WTC11 (cell line): ENCODE results near the gene MRC2. TPM values are rescaled to one million over a fixed set of nuclear protein-coding genes. Genes with fewer than 3 reads are reported as not detected.

Experiments used
- ATAC-seq: fragments of 200-7000 bp; cut with Tn5 transposase; 2 replicates; pipeline ENCODE4 v1.10.0; 2021; ENCODE audit warnings: mild to moderate bottlenecking, moderate library complexity
- CTCF ChIA-PET: fragments of 300-600 bp; sonication (Branson Sonifier 250); formaldehyde crosslinking; loops from one replicate; lab custom pipeline; 2021; ENCODE audit warnings: antibody characterized with exemption; lab: Charles Lee
- POLR2A ChIA-PET: fragments of 350-600 bp; sonication (Branson Sonifier 250); formaldehyde crosslinking; loops from one replicate; lab custom pipeline; 2021; ENCODE audit warnings: antibody characterized with exemption; lab: Charles Lee
- DNase-seq: peaks from one replicate; pipeline ENCODE4 v3.0.0; 2021; ENCODE audit warnings: low spot score
- H3K27ac Mint-ChIP-seq: 2 replicates; pipeline ENCODE4 v1.8.0; 2021; ENCODE audit warnings: mixed read lengths
- H3K27me3 Mint-ChIP-seq: 2 replicates; pipeline ENCODE4 v1.8.0; 2021; ENCODE audit warnings: low read depth, mild to moderate bottlenecking, moderate library complexity, mixed read lengths
- H3K36me3 Mint-ChIP-seq: 2 replicates; pipeline ENCODE4 v1.8.0; 2021; ENCODE audit warnings: mixed read lengths
- H3K4me1 Mint-ChIP-seq: 2 replicates; pipeline ENCODE4 v1.8.0; 2022; ENCODE audit warnings: mixed read lengths
- H3K4me3 Mint-ChIP-seq: 2 replicates; pipeline ENCODE4 v1.8.0; 2021; ENCODE audit warnings: mild to moderate bottlenecking, moderate library complexity, mixed read lengths
- H3K9me3 Mint-ChIP-seq: 2 replicates; pipeline ENCODE4 v1.8.0; 2021; ENCODE audit warnings: mixed read lengths
- AFF4 ChIP-seq: sonication (generic); formaldehyde crosslinking; IDR thresholded peaks from 2 replicates; pipeline ENCODE4 v1.8.1; 2023; ENCODE audit warnings: mild to moderate bottlenecking, missing genetic modification reagents, borderline replicate concordance
- CREM ChIP-seq: sonication (generic); formaldehyde crosslinking; IDR thresholded peaks from 2 replicates; pipeline ENCODE4 v1.8.1; 2022; ENCODE audit warnings: mild to moderate bottlenecking, missing genetic modification reagents, moderate library complexity
- ESRRA ChIP-seq: sonication (generic); formaldehyde crosslinking; IDR thresholded peaks from 2 replicates; pipeline ENCODE4 v1.8.1; 2022; ENCODE audit warnings: mild to moderate bottlenecking, missing genetic modification reagents, borderline replicate concordance
- HMGA2 ChIP-seq: fragments of 250-450 bp; sonication (Bioruptor Pico); IDR thresholded peaks from 2 replicates; pipeline ENCODE4 v1.4.0; 2021; ENCODE audit warnings: mild to moderate bottlenecking, moderate library complexity
- MYBL2 ChIP-seq: sonication (generic); formaldehyde crosslinking; IDR thresholded peaks from 2 replicates; pipeline ENCODE4 v1.8.1; 2023; ENCODE audit warnings: mild to moderate bottlenecking, moderate library complexity, missing genetic modification reagents
- NR1H2 ChIP-seq: sonication (generic); formaldehyde crosslinking; IDR thresholded peaks from 2 replicates; pipeline ENCODE4 v1.9.0; 2021; ENCODE audit warnings: mild to moderate bottlenecking, moderate library complexity, missing genetic modification reagents
- SP1 ChIP-seq: sonication (generic); formaldehyde crosslinking; conservative IDR thresholded peaks from 2 replicates; pipeline ENCODE4 v1.8.1; 2022; ENCODE audit warnings: missing genetic modification reagents
- TCF7 ChIP-seq: sonication (generic); formaldehyde crosslinking; IDR thresholded peaks from 2 replicates; pipeline ENCODE4 v1.8.0; 2022; ENCODE audit warnings: mild to moderate bottlenecking, low read depth, missing genetic modification reagents, moderate library complexity
- USF1 ChIP-seq: sonication (generic); formaldehyde crosslinking; IDR thresholded peaks from 2 replicates; pipeline ENCODE4 v1.8.0; 2022; ENCODE audit warnings: mild to moderate bottlenecking, missing genetic modification reagents
- ZNF138 ChIP-seq: sonication (generic); formaldehyde crosslinking; conservative IDR thresholded peaks from 2 replicates; pipeline ENCODE4 v1.8.1; 2022; ENCODE audit warnings: mild to moderate bottlenecking, moderate library complexity, missing genetic modification reagents
- ZNF219 ChIP-seq: sonication (generic); formaldehyde crosslinking; IDR thresholded peaks from 2 replicates; pipeline ENCODE4 v1.8.0; 2023; ENCODE audit warnings: missing genetic modification reagents, mild to moderate bottlenecking, borderline replicate concordance
- ZNF232 ChIP-seq: sonication (generic); formaldehyde crosslinking; IDR thresholded peaks from 2 replicates; pipeline ENCODE4 v1.8.0; 2022; ENCODE audit warnings: mild to moderate bottlenecking, missing genetic modification reagents
- ZNF671 ChIP-seq: fragments of 250-450 bp; sonication (Bioruptor Pico); IDR thresholded peaks from 2 replicates; pipeline ENCODE4 v1.8.0; 2021; ENCODE audit warnings: mild to moderate bottlenecking
- ZSCAN18 ChIP-seq: fragments of 250-450 bp; sonication (Bioruptor Pico); IDR thresholded peaks from 2 replicates; pipeline ENCODE4 v2.1.2; 2022; ENCODE audit warnings: mild to moderate bottlenecking, moderate library complexity
- total RNA-seq: library from RNA; stranded (reverse); gene quantifications from 3 replicates; pipeline ENCODE4 v1.2.3, GENCODE V29; 2021
- TF ChIP-seq, protein P1 (sequence below): fragments of 250-450 bp; sonication (Bioruptor Pico); IDR thresholded peaks from 2 replicates; pipeline ENCODE4 v1.9.0; 2021; ENCODE audit warnings: mild to moderate bottlenecking, borderline replicate concordance
- TF ChIP-seq, protein P2 (sequence below): sonication (generic); formaldehyde crosslinking; IDR thresholded peaks from 2 replicates; pipeline ENCODE4 v1.8.1; 2023; ENCODE audit warnings: mild to moderate bottlenecking, moderate library complexity, missing genetic modification reagents
- TF ChIP-seq, protein P3 (sequence below): sonication (generic); formaldehyde crosslinking; IDR thresholded peaks from 2 replicates; pipeline ENCODE4 v1.8.1; 2022; ENCODE audit warnings: low read depth, mild to moderate bottlenecking, moderate library complexity, missing genetic modification reagents, borderline replicate concordance
- TF ChIP-seq, protein P4 (sequence below): fragments of 250-450 bp; sonication (Bioruptor Pico); conservative IDR thresholded peaks from 2 replicates; pipeline ENCODE4 v1.9.0; 2021; ENCODE audit warnings: mild to moderate bottlenecking

The MRC2 gene
- total RNA-seq, 1 experiment from 2014 or later, result 35.3 TPM

DNA sequence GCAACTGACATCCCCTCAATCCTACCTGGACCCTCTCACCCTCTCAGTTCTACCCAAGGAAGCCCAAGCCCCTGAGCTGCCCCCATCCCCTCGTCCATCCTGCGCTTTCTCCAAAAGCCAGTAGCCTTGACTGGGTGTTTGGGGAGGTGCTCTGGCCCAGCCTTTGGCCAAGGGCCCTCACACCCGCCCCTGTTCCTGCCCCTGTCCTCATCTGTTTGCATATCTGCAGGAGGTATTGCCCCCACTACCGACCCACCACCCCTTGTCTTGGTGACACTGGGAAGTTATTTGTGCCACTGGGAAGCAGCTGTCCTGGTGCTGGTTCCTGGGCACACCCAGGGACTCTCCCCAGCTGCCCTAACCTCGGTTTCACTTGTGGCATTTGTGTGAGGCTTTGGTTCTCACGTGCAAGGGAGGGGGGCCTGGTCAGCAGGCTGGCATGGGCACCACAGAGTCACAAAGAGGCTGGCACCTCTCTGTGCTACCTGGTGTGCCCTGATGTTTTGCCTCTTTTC, 75.3 kb downstream of the MRC2 start:
- ChIA-PET CTCF (interaction anchor here (0.7 to 1.5 kb wide), 3 partner anchors 37 to 263 kb away, joined by 3 to 5 read pairs (median 4); no protein-coding TSS in a partner anchor), POLR2A (no interaction called here)
- peaks cover 7% of the 10 kb centered on the region for H3K9me3 Mint-ChIP-seq
- DNase-seq (no peak), ATAC-seq (no peak)
- peaks cover 14% of the 10 kb centered on the region for H3K27me3 Mint-ChIP-seq
- peaks cover 30% of the 10 kb centered on the region for H3K4me1 Mint-ChIP-seq
- H3K27ac Mint-ChIP-seq, result no peak overlapping the region
- peaks cover 6% of the 10 kb centered on the region for H3K36me3 Mint-ChIP-seq
- TF ChIP-seq, protein P1, sequence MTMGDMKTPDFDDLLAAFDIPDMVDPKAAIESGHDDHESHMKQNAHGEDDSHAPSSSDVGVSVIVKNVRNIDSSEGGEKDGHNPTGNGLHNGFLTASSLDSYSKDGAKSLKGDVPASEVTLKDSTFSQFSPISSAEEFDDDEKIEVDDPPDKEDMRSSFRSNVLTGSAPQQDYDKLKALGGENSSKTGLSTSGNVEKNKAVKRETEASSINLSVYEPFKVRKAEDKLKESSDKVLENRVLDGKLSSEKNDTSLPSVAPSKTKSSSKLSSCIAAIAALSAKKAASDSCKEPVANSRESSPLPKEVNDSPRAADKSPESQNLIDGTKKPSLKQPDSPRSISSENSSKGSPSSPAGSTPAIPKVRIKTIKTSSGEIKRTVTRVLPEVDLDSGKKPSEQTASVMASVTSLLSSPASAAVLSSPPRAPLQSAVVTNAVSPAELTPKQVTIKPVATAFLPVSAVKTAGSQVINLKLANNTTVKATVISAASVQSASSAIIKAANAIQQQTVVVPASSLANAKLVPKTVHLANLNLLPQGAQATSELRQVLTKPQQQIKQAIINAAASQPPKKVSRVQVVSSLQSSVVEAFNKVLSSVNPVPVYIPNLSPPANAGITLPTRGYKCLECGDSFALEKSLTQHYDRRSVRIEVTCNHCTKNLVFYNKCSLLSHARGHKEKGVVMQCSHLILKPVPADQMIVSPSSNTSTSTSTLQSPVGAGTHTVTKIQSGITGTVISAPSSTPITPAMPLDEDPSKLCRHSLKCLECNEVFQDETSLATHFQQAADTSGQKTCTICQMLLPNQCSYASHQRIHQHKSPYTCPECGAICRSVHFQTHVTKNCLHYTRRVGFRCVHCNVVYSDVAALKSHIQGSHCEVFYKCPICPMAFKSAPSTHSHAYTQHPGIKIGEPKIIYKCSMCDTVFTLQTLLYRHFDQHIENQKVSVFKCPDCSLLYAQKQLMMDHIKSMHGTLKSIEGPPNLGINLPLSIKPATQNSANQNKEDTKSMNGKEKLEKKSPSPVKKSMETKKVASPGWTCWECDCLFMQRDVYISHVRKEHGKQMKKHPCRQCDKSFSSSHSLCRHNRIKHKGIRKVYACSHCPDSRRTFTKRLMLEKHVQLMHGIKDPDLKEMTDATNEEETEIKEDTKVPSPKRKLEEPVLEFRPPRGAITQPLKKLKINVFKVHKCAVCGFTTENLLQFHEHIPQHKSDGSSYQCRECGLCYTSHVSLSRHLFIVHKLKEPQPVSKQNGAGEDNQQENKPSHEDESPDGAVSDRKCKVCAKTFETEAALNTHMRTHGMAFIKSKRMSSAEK (CRISPR knock-in tag), result no peak
- TF ChIP-seq TCF7 (CRISPR knock-in tag), result no peak
- peak overlapping the region; percentile 58; the same call in 1 of the 2 replicates for H3K4me3 Mint-ChIP-seq

- Mint-ChIP-seq H3K4me1 (peaks cover 30% of the 10 kb centered on the region), H3K36me3 (peaks cover 7% of the 10 kb centered on the region), H3K9me3 (peaks cover 7% of the 10 kb centered on the region), H3K27ac (no peak overlapping the region), H3K27me3 (peaks cover 15% of the 10 kb centered on the region), H3K4me3 (peak overlapping the region; percentile 58)
- ChIA-PET POLR2A (no interaction called here), CTCF (interaction anchor here (1.1 to 1.5 kb wide), 2 partner anchors 36 to 66 kb away, joined by 3 to 5 read pairs; no protein-coding TSS in a partner anchor)
- TF ChIP-seq HMGA2 (CRISPR knock-in tag) (no peak), SP1 (CRISPR knock-in tag) (no peak), AFF4 (CRISPR knock-in tag) (no peak), ZNF138 (CRISPR knock-in tag) (no peak), ZNF671 (CRISPR knock-in tag) (no peak), ZNF232 (CRISPR knock-in tag) (no peak), CREM (CRISPR knock-in tag) (no peak), TCF7 (CRISPR knock-in tag) (no peak), USF1 (no peak), NR1H2 (no peak), MYBL2 (CRISPR knock-in tag) (no peak), ZNF219 (CRISPR knock-in tag) (no peak), ZSCAN18 (CRISPR knock-in tag) (no peak), ESRRA (CRISPR knock-in tag) (no peak)
- TF ChIP-seq, protein P2, sequence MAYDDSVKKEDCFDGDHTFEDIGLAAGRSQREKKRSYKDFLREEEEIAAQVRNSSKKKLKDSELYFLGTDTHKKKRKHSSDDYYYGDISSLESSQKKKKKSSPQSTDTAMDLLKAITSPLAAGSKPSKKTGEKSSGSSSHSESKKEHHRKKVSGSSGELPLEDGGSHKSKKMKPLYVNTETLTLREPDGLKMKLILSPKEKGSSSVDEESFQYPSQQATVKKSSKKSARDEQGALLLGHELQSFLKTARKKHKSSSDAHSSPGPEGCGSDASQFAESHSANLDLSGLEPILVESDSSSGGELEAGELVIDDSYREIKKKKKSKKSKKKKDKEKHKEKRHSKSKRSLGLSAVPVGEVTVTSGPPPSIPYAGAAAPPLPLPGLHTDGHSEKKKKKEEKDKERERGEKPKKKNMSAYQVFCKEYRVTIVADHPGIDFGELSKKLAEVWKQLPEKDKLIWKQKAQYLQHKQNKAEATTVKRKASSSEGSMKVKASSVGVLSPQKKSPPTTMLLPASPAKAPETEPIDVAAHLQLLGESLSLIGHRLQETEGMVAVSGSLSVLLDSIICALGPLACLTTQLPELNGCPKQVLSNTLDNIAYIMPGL, result no peak; the same call in 1 of the 2 replicates
- TF ChIP-seq, protein P3, sequence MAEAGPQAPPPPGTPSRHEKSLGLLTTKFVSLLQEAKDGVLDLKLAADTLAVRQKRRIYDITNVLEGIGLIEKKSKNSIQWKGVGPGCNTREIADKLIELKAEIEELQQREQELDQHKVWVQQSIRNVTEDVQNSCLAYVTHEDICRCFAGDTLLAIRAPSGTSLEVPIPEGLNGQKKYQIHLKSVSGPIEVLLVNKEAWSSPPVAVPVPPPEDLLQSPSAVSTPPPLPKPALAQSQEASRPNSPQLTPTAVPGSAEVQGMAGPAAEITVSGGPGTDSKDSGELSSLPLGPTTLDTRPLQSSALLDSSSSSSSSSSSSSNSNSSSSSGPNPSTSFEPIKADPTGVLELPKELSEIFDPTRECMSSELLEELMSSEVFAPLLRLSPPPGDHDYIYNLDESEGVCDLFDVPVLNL, result no peak
- TF ChIP-seq, protein P4, sequence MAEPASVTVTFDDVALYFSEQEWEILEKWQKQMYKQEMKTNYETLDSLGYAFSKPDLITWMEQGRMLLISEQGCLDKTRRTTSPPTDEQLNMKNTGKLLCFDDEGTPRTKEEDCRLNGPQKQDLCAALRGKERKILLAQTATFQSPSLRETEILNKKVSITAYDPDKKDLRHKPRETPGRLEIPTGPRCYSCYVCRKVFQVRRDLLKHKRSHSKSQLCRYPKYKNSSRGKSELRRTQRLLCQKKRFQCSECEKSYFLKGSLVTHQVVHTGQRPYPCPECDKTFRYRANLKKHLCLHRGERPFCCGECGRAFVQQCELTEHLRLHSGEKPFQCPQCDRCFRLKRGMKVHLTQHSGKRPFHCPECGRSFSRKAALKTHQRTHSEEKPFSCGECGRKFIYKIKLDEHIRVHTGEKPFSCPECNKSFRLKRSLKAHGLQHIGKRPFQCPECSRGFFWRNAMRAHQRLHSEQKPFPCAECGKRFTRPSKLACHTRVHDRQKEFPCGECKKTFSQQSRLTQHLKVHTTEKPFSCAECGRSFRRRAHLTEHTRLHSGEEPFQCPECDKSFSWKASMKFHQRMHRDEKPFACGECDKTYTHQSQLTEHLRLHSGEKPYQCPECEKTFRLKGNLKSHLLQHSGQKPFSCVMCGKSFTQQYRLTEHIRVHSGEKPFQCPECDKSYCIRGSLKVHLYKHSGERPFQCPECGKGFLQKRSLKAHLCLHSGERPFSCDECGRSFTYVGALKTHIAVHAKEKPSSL (CRISPR knock-in tag), result no peak
- DNase-seq (no peak), ATAC-seq (peak; percentile 6)
Observed at GRCh38 chr17:62703261-62703775, 75.8 kb downstream of the MRC2 start.
